NCI-H1436 (cell line): ENCODE data around the gene GPC5.

Experiments used
- DNase-seq: peaks from one replicate; lab custom pipeline; 2025; lab: John Stamatoyannopoulos, UW

Gene GPC5

DNA sequence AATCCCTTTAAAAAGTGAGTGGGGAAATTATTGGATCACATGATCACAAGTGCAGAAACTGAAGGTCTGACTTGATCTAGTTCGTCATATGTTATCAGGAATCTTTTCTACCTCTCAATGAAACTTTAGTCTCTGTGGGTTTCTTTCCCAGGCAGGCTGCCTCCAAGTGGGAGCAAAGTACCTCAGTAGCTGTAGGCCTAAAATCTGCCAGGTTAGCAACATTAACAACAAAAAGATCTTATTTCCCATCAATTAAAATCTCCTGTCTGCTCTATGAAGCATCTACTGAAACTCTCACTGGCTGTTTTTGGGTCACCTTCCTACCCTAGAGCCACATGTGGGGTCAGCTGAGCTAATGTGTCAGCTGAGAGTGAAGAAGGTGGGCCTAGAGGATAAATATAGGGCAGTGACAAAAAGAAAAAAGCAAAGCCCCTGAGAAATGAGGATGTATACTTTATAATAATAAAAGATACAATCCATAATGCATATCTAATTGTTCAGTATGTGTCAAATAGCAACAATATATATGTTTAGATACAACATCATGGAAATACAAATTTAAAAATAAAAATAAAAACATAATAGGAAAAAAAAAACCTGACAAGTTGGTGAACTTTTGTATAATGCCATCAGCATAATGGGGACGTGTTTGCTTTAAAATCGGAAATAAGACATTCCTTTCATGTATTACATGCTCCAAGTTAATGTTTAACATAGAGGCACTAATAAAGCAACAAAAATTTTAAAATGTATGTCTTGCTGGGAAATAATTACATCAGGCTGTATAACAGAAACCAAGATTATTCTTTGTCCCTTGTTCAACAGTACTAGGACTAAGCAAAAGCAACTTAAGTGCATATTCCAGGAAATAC, 141.1 kb downstream of the GPC5 start:
- no peak for DNase-seq

DNA sequence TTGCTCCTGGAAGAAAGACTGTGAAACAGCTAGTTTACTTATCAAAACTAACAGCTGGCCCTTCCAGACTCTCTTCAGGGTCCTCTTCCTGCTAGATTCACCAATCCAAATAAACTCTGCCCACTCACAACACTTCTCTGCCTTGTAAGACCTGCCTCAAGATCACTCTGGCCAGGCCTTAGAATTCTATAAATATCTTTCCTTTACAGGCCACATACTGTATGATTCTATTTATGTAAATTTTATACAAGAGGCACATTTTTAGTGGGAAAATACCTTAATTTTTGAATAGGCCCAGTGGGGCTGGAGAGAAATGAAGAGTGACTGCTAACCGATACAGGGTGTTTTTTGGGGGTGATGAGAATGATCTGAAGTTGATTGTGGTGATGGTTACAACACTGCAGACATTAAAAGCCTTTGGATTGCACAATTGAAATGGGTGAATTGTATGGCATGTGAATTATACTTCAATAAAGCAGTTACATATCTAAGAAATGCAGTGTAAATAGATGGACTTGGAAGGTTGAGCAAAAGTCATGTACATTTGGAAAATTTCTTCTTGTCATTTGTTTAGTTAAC, 141.8 kb downstream of the GPC5 start:
- DNase-seq, result no peak

GRCh38 chr13:91544723-91545122, 146.3 kb downstream of the GPC5 start:
- no peak for DNase-seq

- DNase-seq, result no peak
Observed at GRCh38 chr13:91546900-91547299, 148.5 kb downstream of the GPC5 start.

GRCh38 chr13:91553584-91553983, 155.2 kb downstream of the GPC5 start:
- DNase-seq, result no peak

DNA sequence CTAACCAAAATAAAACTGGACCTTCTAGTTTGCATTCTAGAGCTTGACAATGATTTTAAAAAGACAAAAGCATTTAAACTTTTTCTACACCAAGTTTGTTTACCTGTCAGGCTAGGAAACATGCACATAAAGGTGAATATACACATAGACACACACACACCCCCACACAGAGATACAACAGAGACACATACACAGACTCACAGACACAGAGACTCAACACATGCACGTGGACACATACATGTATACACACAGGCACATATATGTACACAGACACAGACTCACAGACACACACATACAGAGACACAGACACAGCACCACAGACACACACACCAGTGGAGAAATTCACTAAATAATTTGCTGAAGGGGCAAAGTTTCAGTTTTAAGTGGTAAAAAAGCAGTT, 155.7 kb downstream of the GPC5 start:
- DNase-seq, result no peak

GRCh38 chr13:91557328-91558090, 159.1 kb downstream of the GPC5 start:
- no peak for DNase-seq

DNA sequence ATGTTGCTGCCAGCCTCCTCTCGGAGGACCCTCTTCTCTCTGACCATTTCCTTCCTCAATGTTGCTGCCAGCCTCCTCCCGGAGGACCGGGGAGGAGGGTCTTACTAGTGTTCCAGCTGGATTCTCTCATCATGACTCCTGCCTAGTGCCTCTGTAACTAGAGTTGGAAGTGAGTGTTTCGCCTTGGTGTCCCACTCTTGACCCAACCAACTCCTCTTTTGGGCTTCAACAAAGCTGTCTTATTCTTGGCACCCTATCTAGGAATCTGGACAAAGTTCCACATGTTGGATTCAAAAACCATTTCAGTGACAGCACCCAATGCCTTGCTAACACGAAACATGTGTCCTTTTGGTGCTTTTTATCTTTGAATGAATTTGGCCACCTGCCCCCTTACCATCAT, 165.4 kb downstream of the GPC5 start:
- no peak for DNase-seq

DNA sequence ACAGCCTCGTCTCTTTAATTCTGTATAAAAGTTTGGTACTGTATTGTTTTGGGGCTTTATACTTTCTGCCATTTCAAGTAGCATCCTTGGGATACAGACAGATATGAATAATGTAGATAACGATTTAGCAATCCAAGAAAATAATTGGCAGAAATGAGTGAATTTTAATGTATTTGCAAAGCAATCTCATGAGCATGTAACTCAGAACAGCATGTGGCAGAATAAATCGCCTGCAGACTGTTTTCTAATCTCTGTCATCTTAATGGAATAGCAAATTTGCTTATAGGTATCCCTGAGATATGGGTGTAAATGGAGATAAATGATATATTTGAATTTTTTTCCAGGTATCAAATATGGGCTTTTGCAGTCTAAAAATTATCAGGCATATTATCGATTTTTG, 166.0 kb downstream of the GPC5 start:
- DNase-seq, result no peak

DNA sequence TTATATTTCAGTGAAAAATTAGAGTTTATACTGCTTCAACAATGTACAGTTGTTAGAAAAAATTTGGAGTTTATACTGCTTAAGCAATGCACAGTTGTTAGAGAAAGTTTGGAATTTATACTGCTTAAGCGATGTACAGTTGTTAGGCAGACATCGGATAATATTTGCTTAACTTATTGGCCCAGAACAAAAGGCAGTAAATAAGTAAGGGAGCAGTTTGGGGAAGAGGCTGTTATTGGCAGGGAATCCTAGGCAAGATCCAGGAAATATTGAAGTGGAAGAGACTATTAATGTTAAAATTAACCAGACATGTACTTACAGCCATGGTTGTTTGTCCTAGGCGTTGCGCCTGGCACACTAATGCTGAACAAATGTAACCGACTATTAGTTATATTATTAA, 166.9 kb downstream of the GPC5 start:
- DNase-seq, result no peak

DNA sequence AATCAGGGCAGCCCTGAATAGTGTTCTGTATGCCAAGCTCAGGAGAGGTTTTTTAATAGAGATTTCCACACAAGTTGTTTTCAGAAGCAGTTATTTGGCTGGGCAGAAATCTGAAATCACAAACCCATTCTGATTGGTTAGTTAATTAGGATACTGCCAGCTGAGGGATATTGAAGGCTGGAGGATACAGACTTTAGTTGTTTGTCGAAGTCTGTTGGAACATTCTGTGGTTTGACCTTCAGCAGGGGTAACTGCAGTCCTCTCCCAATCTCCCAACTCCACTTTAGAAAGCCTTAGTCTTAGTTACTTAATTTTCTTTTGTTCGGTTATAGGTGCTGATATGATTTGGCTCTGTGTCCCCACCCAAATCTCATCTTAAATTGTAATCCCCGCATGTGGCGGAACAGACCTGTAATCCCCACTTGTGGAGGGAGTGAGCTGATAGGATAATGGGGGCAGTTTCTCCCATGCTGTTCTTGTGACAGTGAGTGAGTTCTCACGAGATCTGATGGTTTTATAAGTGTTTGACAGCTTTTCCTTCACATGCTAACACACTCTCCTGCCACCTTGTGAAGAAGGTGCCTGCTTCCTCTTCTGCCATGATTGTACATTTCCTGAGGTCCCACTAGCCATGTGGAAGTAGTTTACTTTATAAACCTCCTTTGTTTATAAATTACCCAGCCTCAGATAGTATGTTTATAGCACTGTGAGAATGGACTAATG, 169.2 kb downstream of the GPC5 start:
- DNase-seq, result no peak

DNA sequence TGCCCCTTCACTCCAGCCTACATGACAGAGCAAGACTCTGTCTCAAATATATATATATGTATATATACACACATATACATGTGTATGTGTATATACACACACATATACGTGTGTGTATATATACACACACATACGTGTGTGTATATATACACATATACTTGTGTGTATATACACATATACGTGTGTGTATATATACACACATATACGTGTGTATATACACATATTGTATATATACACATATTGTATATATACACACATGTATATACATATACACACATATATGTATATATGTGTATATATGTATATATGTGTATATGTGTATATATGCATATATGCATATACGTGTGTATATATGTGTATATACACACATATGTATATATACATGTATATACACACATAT, 173.3 kb downstream of the GPC5 start:
- DNase-seq, result no peak

DNA sequence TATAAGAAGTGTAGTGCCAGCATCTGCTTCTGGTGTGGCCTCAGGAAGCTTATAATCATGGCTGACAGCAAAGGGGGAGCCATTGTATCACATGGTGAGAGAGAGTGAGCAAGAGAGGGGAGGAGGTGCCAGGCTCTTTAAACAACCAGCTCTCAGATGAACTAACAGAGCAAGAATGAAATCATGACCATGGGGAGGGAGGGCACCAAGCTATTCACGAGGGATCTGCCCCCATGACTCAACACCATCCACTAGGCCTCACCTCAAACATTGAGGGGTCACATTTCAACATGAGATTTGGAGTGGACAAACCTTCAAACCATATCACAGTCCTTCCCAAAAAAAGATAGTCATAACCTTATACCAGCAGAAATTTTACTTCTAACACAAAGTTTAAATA, 174.0 kb downstream of the GPC5 start:
- DNase-seq, result no peak

DNA sequence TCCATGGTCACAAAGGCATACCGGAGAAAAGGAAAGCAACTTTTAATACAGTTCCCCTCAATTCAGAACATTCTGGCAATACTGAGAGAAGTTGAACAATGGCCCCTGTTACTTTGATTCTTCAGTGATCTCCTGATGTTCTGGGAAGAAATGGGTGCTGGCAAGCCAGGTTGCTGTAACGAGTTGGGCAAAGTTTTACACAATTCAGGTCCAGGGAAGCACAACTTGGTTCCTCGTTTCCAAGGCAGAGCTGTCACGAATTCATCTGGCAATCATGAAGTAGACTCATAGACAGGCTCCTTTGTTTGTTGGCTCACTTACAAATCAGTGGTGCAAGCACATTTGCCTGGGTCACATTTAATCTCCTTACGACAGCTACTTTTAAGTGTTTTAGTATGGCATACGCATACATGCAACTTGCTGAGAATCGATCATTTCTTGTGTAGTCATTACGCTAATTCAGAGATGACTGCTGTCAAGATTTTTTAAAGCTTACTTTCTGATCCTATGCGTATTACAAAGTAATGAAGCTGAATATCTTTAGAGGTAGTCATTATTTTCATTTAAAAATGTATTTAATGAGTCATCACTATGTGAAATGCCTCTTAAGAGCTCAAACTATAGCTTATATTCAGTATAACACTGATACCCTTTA, 174.7 kb downstream of the GPC5 start:
- no peak for DNase-seq

DNA sequence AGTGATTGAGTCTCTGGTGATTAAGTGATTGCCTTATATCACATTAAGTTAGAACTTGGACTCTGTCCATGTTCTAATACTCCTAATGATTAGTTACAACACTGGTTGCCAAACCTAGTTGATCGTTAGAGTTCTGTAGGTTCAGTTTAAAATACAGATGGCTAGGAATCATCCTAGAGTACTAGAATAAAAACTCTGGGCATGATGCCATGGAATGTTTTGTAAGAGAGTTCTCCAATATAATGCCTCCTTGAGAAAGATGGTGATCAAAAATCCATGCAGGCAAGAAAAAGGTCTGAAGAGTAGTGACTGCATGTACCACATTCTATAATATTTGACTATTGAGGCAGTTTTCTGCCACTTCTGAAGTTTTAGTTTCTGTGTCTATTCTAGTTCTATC, 176.3 kb downstream of the GPC5 start:
- no peak for DNase-seq

GRCh38 chr13:91576590-91576989, 178.2 kb downstream of the GPC5 start:
- DNase-seq, result no peak

DNA sequence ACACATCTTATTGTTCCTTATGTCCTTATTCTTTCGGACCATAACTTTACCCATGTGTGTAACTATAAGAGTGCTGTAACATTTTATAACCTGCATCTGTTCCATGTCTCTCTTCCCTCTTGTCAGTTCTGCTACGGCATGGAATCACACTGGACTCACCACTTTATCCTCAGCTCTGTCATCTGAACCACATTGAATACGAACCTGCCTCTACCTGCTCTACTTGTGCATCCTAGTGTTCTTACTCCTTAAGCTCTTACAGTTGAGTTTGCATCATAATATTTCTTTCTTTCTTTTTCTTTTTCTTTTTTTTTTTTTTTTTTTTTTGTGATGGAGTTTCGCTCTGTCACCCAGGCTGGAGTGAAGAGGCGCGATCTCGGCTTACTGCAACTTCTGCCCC, 180.9 kb downstream of the GPC5 start:
- DNase-seq, result no peak

- no peak for DNase-seq
Observed at GRCh38 chr13:91580749-91581148, 182.3 kb downstream of the GPC5 start.

DNA sequence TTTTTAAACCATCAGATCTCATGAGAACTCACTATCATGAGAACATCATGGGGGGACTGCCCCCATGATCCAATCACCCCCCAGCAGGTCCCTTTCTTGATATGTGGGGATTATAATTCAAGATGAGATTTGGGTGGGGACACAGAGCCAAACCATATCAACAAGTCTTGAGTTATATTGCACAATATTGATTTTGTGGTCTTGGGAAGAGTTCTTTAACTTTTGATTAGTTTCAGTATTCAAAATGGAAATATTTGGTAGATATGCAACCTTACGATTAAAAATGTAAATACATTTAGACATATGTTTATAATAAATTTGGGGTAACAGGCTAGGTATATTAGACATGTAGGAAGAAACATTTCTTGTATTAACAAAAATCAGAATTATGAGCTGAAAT, 188.2 kb downstream of the GPC5 start:
- DNase-seq, result no peak

DNA sequence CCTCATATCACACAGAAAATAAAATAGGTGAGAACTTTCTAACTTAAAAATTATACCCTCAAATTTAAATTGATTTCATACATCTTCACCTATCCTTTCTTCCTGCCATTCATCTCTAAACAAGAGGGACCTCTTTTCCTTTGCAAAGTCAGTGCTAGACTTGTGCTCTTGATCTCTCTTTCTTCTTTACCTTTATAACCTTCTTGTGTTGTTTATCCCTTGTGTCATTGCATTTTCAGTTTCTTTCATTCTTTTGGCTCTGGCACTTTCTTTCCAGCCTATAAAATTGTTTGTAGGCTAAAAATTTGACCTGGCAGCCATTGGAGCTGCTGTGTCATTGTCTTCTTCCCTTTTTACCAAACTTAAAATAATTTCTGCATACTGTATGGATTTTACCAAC, 190.1 kb downstream of the GPC5 start:
- no peak for DNase-seq

- DNase-seq, result no peak
Observed at GRCh38 chr13:91592056-91593014, 193.9 kb downstream of the GPC5 start.
